Activated CD8-positive, alpha-beta T cell treated with anti-CD3 and anti-CD28 coated beads for 36 hours (primary cell): ENCODE results near the gene CDK11B. TPM values are rescaled to one million over a fixed set of nuclear protein-coding genes. Genes with fewer than 3 reads are reported as not detected.
"Not testable (repeated sequence)": the region's sequence is repeated elsewhere in the genome, so short reads cannot be mapped to it uniquely, and the experiment has no call there.

Experiments
- ATAC-seq: fragments of 200-7000 bp; cut with Tn5 transposase; one replicate; pipeline ENCODE4 v1.10.0; 2021; ENCODE audit warnings: mild to moderate bottlenecking, moderate library complexity
- CTCF ChIA-PET: fragments of 350-600 bp; sonication (Branson Sonifier 250); formaldehyde crosslinking; loops from one replicate; lab custom pipeline; 2021; ENCODE audit warnings: antibody characterized with exemption; lab: Charles Lee
- POLR2A ChIA-PET: fragments of 350-600 bp; sonication (Branson Sonifier 250); formaldehyde crosslinking; loops from one replicate; lab custom pipeline; 2021; ENCODE audit warnings: antibody characterized with exemption; lab: Charles Lee
- DNase-seq: peaks from one replicate; pipeline ENCODE4 v3.0.0-alpha.2; 2020
- H3K27ac Mint-ChIP-seq: one replicate; pipeline ENCODE4 v1.8.0; 2021; ENCODE audit warnings: mild to moderate bottlenecking, mixed read lengths
- H3K27me3 Mint-ChIP-seq: one replicate; pipeline ENCODE4 v1.8.0; 2021; ENCODE audit warnings: mixed read lengths
- H3K36me3 Mint-ChIP-seq: one replicate; pipeline ENCODE4 v1.8.0; 2021; ENCODE audit warnings: low read depth, mixed read lengths
- H3K4me1 Mint-ChIP-seq: one replicate; pipeline ENCODE4 v1.8.0; 2021; ENCODE audit warnings: low read depth, mixed read lengths
- H3K4me3 Mint-ChIP-seq: one replicate; pipeline ENCODE4 v1.8.0; 2021; ENCODE audit warnings: mild to moderate bottlenecking, moderate library complexity, mixed read lengths
- H3K9me3 Mint-ChIP-seq: one replicate; pipeline ENCODE4 v1.8.0; 2021; ENCODE audit warnings: mixed read lengths
- intact Hi-C: fragments of 100-400 bp; cut with micrococcal nuclease; formaldehyde crosslinking; loops from one replicate; pipeline ENCODE4 v1.10.0; 2022
- total RNA-seq, 2 experiments: library from RNA; stranded (reverse); gene quantifications; one replicate each; pipeline ENCODE4 v1.2.3, GENCODE V29; 2021

CDK11B gene
- total RNA-seq, 2 experiments from 2014 or later: 29.4 to 32.0 TPM

DNA sequence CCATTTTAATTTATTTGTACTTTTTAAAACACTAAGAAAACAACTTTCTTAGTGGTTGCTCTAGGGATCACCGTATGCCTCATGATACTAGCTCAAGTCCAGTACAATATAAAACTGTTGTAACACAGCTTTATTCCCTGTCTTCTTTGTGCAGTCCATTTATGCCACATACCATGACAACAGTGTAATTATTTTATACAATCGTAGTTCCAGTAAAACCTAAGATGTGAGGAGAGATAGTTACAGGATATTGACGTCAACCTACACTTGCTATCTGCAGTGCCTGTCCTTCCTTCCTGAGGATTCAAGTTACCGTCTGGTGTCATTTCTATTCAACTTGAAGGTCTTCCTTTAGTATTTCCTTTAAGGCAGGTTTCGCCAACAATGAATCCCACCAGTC is 12.5 kb downstream of the CDK11B start:
- CTCF ChIA-PET, H3K27me3 Mint-ChIP-seq, H3K27ac Mint-ChIP-seq, intact Hi-C loops, DNase-seq, H3K4me1 Mint-ChIP-seq, H3K4me3 Mint-ChIP-seq, ATAC-seq, POLR2A ChIA-PET, H3K9me3 Mint-ChIP-seq: not testable (repeated sequence)
- H3K36me3 Mint-ChIP-seq: peaks cover 30% of the 10 kb centered on the region

DNA sequence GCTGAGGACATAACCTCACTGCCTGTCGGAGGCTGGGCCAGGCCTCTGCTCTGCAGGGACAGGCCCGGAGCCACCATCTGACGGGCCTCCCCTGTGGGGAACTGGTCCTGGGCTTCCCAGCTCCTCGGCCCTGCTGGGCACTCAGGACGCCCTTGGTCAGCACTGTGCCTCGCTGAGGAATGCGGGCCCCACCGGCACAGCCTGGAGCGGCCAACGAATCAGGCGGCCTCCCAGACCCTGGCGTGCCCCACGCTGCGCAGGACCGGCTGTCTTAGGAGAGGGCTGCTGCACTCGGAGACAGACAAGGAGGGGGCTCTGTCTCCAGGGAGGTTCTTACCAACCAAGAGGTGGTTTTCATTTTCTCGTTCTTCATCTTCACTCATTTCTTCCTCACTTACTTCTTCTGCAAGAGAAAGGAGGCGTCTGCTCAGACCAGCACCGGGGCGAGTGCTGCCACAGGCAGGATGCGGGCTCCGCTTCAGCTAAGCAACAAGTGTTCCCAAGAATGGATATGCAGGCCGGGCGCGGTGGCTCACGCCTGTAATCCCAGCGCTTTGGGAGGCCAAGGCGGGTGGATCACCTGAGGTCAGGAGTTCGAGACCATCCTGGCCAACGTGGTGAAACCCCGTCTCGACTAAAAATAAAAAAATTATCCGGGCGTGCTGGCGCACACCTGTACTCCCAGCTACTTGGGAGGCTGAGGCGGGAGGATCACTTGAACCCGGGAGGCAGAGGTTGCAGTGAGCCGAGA is 17.9 kb downstream of the CDK11B start:
- H3K36me3 Mint-ChIP-seq, POLR2A ChIA-PET, CTCF ChIA-PET, ATAC-seq, H3K27me3 Mint-ChIP-seq, DNase-seq, intact Hi-C loops, H3K4me3 Mint-ChIP-seq, H3K4me1 Mint-ChIP-seq, H3K27ac Mint-ChIP-seq, H3K9me3 Mint-ChIP-seq: not testable (repeated sequence)

DNA sequence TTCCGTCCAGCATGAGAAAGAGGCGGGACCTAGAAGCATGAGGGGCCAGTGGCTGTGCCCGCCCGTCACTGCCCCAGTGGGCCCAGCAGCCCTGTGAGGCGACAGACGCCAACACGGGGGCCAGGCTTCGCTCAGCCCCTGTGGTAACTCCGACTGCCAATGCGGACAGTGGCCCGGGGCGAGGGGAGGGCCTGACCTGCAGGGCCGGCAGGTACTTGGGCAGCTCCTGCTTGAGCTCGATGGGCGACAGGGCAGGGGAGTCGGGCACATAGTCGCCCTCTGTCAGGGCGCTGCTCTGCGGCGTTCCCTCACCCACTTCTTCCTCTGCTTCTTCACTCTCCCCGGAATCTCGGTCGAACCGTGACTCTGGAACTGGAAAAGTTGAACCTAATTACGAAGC is 18.7 kb downstream of the CDK11B start:
- H3K36me3 Mint-ChIP-seq, intact Hi-C loops, H3K4me3 Mint-ChIP-seq, H3K4me1 Mint-ChIP-seq, CTCF ChIA-PET, POLR2A ChIA-PET, ATAC-seq, H3K9me3 Mint-ChIP-seq, H3K27ac Mint-ChIP-seq, H3K27me3 Mint-ChIP-seq, DNase-seq: not testable (repeated sequence)

DNA sequence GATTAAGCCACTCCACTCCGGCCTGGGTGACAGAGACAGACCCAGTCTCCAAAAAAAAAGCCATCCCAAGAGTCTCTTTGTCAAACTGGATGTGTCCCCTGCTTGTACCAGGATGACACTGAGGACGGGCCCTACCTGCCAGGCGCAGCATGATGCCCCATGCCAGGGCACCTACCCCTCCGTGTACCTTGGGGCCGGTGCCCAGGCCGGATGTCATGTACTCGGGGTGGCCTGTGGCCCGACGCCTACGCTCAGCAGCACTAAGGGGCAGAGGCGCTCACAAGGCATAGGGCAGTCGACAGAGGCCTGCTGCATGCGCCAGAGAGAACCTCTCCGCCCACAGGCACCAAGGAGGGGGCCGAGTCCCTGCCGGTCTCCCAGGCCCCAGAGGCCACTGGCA is 19.4 kb downstream of the CDK11B start:
- intact Hi-C loops, H3K4me1 Mint-ChIP-seq, ATAC-seq, H3K27ac Mint-ChIP-seq, H3K4me3 Mint-ChIP-seq, POLR2A ChIA-PET, H3K27me3 Mint-ChIP-seq, H3K9me3 Mint-ChIP-seq, DNase-seq, CTCF ChIA-PET, H3K36me3 Mint-ChIP-seq: not testable (repeated sequence)

DNA sequence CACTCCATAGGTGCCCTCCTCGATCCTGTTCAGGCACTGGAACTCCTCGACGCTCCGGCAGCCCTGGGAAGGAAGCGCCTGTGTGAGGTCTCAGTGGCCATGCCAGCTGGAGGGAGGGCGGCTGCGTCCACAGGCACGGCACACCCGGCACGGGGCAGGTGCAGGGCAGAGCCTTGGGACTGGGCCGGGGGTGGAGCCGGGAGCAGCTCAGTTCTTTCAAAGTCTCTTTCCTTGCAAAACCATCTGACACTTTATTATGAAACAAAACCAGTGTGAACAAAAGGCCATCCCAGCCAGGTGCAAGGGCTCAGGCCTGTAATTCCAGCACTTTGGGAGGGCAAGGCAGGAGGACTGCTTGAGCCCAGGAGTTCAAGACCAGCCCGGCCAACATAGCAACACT is 20.3 kb downstream of the CDK11B start:
- ATAC-seq, DNase-seq, POLR2A ChIA-PET, H3K27me3 Mint-ChIP-seq, H3K9me3 Mint-ChIP-seq, H3K36me3 Mint-ChIP-seq, H3K4me3 Mint-ChIP-seq, intact Hi-C loops, H3K27ac Mint-ChIP-seq, H3K4me1 Mint-ChIP-seq, CTCF ChIA-PET: not testable (repeated sequence)

DNA sequence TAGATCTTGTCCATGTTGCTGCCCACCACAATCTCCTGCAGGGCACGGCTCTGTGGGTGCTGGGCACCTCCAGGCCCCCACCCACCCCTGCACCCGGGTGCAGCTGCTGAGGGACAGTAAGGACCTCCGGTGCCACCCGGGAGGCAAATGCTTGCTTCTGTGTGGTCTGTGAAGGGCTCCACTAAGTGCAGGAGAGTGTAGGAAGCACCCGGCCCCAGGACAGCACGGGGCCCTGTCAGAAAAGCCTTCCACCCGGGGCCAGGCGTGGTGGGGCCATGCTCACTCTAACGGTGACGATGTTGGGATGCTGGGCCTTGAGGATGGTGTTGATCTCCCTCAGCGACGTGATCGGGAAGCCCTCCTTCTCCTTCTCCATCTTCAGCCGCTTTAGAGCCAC is 21.3 kb downstream of the CDK11B start:
- H3K27ac Mint-ChIP-seq, DNase-seq, intact Hi-C loops, CTCF ChIA-PET, H3K9me3 Mint-ChIP-seq, H3K4me1 Mint-ChIP-seq, ATAC-seq, H3K4me3 Mint-ChIP-seq, H3K27me3 Mint-ChIP-seq, POLR2A ChIA-PET, H3K36me3 Mint-ChIP-seq: not testable (repeated sequence)

DNA sequence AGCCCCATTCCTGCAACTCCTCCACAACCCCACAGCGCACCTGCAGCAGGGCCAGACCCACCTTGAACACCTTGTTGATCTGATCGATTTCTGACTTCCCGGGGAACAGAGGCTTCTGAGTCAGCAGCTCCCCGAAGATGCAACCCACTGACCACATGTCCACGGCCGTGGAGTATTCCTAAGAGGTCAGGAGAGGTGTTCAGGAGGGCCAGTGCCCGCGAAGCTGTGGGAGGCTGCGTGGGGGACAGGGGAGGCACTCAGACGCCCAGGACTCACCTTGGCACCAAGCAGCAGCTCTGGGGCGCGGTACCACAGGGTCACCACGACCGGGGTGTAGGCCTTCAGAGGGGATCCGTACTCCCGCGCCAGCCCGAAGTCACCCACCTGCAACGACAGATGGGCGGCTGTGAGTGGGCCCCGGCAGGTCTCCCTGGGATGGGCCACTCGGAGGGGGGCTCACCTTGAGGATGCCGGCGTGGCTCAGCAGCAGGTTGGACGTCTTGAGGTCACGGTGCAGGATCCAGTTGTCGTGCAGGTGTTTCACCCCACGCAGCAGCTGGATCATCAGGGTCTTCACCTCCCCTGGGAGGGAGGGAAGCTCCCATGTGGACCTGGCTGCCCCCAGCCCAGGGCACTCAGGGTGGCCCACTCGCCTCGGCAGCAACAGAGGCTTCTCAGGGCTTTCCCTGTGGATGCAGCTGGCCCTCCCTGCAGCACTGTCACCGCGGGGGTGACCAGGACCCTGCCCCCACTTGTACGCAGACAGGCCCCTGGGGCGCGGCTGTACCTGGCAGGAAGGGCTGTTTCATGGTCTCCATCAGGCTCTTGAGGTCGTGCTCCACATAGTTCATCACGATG is 22.0 kb downstream of the CDK11B start:
- H3K36me3 Mint-ChIP-seq, H3K4me1 Mint-ChIP-seq, intact Hi-C loops, DNase-seq, ATAC-seq, H3K9me3 Mint-ChIP-seq, CTCF ChIA-PET, POLR2A ChIA-PET, H3K27me3 Mint-ChIP-seq, H3K4me3 Mint-ChIP-seq, H3K27ac Mint-ChIP-seq: not testable (repeated sequence)

DNA sequence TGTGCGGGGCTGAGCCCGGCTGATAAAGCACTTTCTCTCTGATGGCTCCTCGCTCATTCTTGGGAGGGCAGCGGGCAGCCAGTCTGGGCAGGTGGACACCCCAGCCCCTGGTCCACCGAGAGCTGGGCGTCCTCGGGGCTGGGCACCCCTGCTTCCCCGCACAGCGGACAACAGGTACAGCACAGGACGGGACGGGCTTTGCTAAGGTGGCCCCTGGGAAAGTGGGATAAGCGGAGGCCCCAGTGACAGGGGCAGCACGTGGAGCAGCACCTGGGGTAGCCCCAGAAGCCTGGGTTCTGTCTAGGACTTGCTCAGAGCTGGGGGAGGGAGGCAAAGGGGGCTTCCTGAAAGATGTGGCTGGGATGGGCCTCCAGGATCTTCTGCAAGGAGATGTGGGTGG is 24.2 kb downstream of the CDK11B start:
- CTCF ChIA-PET, H3K27me3 Mint-ChIP-seq, POLR2A ChIA-PET, H3K36me3 Mint-ChIP-seq, DNase-seq, H3K4me1 Mint-ChIP-seq, H3K9me3 Mint-ChIP-seq, H3K27ac Mint-ChIP-seq, H3K4me3 Mint-ChIP-seq, ATAC-seq, intact Hi-C loops: not testable (repeated sequence)

DNA sequence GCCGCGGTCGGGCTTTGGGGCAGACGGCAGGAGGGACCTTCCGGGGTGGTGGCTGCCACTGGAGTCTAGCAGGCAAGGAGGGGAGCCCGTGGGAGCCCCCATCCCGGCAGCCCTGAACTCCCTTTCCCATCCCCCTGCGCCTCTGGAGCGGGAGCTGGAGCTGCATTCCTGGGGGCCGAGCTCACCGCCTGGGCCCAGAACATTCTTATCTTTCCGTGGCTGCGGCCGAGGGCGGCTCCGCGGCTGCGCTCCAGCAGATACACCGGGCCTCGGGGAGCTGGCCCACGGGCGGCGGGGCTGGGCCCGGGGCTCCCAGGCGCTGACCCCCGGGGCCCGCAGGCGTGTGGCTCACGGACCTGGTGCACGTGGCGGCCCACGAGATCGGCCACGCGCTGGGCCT is 25.4 kb downstream of the CDK11B start:
- ATAC-seq, H3K4me3 Mint-ChIP-seq, CTCF ChIA-PET, H3K27ac Mint-ChIP-seq, H3K4me1 Mint-ChIP-seq, H3K36me3 Mint-ChIP-seq, H3K27me3 Mint-ChIP-seq, intact Hi-C loops, POLR2A ChIA-PET, H3K9me3 Mint-ChIP-seq, DNase-seq: not testable (repeated sequence)
